Calu3 (cell line): Measurements from ENCODE around the gene C6orf163. TPM values are rescaled to one million over a fixed set of nuclear protein-coding genes. Genes with fewer than 3 reads are reported as not detected.

ENCODE experiments used
- BruUV-seq: library from RNA; stranded (reverse); fragments of 400-500 nt; replicated peaks from 2 replicates; lab custom pipeline; 2021; lab: Mats Ljungman, UMichigan
- CTCF ChIA-PET: fragments of 300-600 bp; sonication (Branson Sonifier 250); formaldehyde crosslinking; loops from one replicate; lab custom pipeline; 2022; ENCODE audit warnings: antibody characterized with exemption; lab: Charles Lee
- DNase-seq: peaks from one replicate; pipeline ENCODE4 v3.0.0; 2022
- H3K27ac Mint-ChIP-seq: one replicate; pipeline ENCODE4 v1.8.0; 2022; ENCODE audit warnings: mixed read lengths; ENCODE audit not compliant: unreplicated experiment
- H3K27me3 Mint-ChIP-seq: one replicate; pipeline ENCODE4 v1.8.0; 2022; ENCODE audit warnings: mixed read lengths; ENCODE audit not compliant: unreplicated experiment
- H3K36me3 Mint-ChIP-seq: one replicate; pipeline ENCODE4 v1.8.0; 2022; ENCODE audit warnings: mild to moderate bottlenecking, moderate library complexity, mixed read lengths; ENCODE audit not compliant: insufficient read depth, unreplicated experiment
- H3K4me1 Mint-ChIP-seq: one replicate; pipeline ENCODE4 v1.8.0; 2022; ENCODE audit warnings: mild to moderate bottlenecking, low read depth, mixed read lengths; ENCODE audit not compliant: unreplicated experiment
- H3K4me3 Mint-ChIP-seq: one replicate; pipeline ENCODE4 v1.8.0; 2022; ENCODE audit warnings: mild to moderate bottlenecking, low read depth, moderate library complexity, mixed read lengths; ENCODE audit not compliant: unreplicated experiment
- H3K9me3 Mint-ChIP-seq: one replicate; pipeline ENCODE4 v1.8.0; 2022; ENCODE audit warnings: low read depth, mixed read lengths; ENCODE audit not compliant: unreplicated experiment
- intact Hi-C: fragments of 100-400 bp; cut with micrococcal nuclease; formaldehyde crosslinking; loops from one replicate; pipeline ENCODE4 v1.10.0; 2022; ENCODE audit not compliant: unreplicated experiment
- total RNA-seq: library from RNA; stranded (reverse); gene quantifications from 2 replicates; pipeline ENCODE4 v1.2.3, GENCODE V29; 2022
- TF ChIP-seq, protein P1 (sequence below): fragments of 200-600 bp; IDR thresholded peaks from one replicate; pipeline ENCODE4 v1.8.0; 2022; ENCODE audit warnings: antibody characterized with exemption; ENCODE audit not compliant: unreplicated experiment

Gene C6orf163
- total RNA-seq, 1 experiment from 2014 or later, result 5.9 TPM

DNA sequence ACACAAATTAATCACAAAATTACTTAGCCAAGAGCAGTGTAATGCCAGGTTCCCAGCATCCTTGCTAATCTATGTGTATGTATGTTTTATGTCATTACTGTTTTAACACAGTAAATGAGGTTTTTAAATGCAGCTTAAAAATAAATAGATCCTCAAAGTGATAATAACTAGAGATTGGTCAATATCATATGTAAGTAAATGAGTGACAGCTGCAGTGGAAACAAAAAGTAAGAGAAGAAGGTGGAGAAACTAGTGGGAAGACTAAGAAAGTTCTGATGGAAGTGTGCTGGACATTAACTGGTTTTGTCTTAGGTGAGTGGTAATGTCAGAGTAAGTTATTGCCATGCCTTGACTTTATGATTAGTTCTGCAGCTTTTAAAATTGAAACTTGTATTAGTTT lies 13.7 kb upstream of the C6orf163 start:
- TF ChIP-seq, protein P1, sequence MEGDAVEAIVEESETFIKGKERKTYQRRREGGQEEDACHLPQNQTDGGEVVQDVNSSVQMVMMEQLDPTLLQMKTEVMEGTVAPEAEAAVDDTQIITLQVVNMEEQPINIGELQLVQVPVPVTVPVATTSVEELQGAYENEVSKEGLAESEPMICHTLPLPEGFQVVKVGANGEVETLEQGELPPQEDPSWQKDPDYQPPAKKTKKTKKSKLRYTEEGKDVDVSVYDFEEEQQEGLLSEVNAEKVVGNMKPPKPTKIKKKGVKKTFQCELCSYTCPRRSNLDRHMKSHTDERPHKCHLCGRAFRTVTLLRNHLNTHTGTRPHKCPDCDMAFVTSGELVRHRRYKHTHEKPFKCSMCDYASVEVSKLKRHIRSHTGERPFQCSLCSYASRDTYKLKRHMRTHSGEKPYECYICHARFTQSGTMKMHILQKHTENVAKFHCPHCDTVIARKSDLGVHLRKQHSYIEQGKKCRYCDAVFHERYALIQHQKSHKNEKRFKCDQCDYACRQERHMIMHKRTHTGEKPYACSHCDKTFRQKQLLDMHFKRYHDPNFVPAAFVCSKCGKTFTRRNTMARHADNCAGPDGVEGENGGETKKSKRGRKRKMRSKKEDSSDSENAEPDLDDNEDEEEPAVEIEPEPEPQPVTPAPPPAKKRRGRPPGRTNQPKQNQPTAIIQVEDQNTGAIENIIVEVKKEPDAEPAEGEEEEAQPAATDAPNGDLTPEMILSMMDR, result no peak
- Mint-ChIP-seq H3K27me3 (no peaks in the 10 kb centered on the region), H3K27ac (no peak overlapping the region), H3K4me3 (no peak overlapping the region), H3K9me3 (peaks cover 4% of the 10 kb centered on the region), H3K36me3 (no peaks in the 10 kb centered on the region), H3K4me1 (no peaks in the 10 kb centered on the region)
- intact Hi-C loops, result no loop called here
- no TSS peak for BruUV-seq
- DNase-seq, result no peak
- CTCF ChIA-PET, result no interaction called here

GRCh38 chr6:87333033-87333432 lies 11.6 kb upstream of the C6orf163 start:
- CTCF ChIA-PET, result no interaction called here
- no peak for DNase-seq
- no peaks in the 10 kb centered on the region for H3K9me3 Mint-ChIP-seq
- no peaks in the 10 kb centered on the region for H3K4me1 Mint-ChIP-seq
- no peaks in the 10 kb centered on the region for H3K36me3 Mint-ChIP-seq
- no TSS peak for BruUV-seq
- intact Hi-C loops, result no loop called here
- no peak overlapping the region for H3K4me3 Mint-ChIP-seq
- TF ChIP-seq, protein P1, result no peak
- no peaks in the 10 kb centered on the region for H3K27me3 Mint-ChIP-seq
- H3K27ac Mint-ChIP-seq, result no peak overlapping the region

- no peaks in the 10 kb centered on the region for H3K4me1 Mint-ChIP-seq
- intact Hi-C loops, result no loop called here
- H3K36me3 Mint-ChIP-seq, result no peaks in the 10 kb centered on the region
- H3K27me3 Mint-ChIP-seq, result no peaks in the 10 kb centered on the region
- no peak overlapping the region for H3K27ac Mint-ChIP-seq
- DNase-seq, result no peak
- H3K4me3 Mint-ChIP-seq, result no peak overlapping the region
- no TSS peak for BruUV-seq
- H3K9me3 Mint-ChIP-seq, result no peaks in the 10 kb centered on the region
- TF ChIP-seq, protein P1, result no peak
- CTCF ChIA-PET, result no interaction called here
Measured at GRCh38 chr6:87333591-87334181, 10.9 kb upstream of the C6orf163 start.

DNA sequence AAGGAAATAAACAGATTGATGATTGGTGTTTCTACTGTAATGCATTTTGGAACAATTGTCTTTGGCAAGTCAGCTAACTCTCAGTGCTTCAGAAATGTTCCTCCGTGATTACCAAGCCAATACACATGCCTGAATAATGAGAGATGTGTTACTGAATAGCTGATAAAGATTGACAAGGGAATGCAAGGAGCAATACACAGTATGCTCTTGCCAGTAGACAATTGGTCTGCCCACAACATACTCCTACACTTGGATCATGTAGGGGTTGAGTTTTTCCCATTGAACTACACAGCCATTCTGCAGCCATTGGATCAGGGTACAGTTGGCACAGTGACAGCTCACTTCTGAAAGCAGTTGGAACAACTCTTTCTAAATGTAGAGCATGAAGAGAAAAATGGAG lies 9.9 kb upstream of the C6orf163 start:
- Mint-ChIP-seq H3K27me3 (no peaks in the 10 kb centered on the region), H3K4me1 (no peaks in the 10 kb centered on the region), H3K27ac (no peak overlapping the region), H3K36me3 (no peaks in the 10 kb centered on the region), H3K4me3 (no peak overlapping the region), H3K9me3 (no peaks in the 10 kb centered on the region)
- DNase-seq, result no peak
- CTCF ChIA-PET, result no interaction called here
- TF ChIP-seq, protein P1, result no peak
- intact Hi-C loops, result no loop called here
- BruUV-seq, result no TSS peak
